UCSD-AML1 (cell line): Measurements from ENCODE around the gene DLG1.

ENCODE experiments used
- DNase-seq: peaks from one replicate; lab custom pipeline; 2025; ENCODE audit not compliant: unreplicated experiment; lab: John Stamatoyannopoulos, UW

Gene DLG1

DNA sequence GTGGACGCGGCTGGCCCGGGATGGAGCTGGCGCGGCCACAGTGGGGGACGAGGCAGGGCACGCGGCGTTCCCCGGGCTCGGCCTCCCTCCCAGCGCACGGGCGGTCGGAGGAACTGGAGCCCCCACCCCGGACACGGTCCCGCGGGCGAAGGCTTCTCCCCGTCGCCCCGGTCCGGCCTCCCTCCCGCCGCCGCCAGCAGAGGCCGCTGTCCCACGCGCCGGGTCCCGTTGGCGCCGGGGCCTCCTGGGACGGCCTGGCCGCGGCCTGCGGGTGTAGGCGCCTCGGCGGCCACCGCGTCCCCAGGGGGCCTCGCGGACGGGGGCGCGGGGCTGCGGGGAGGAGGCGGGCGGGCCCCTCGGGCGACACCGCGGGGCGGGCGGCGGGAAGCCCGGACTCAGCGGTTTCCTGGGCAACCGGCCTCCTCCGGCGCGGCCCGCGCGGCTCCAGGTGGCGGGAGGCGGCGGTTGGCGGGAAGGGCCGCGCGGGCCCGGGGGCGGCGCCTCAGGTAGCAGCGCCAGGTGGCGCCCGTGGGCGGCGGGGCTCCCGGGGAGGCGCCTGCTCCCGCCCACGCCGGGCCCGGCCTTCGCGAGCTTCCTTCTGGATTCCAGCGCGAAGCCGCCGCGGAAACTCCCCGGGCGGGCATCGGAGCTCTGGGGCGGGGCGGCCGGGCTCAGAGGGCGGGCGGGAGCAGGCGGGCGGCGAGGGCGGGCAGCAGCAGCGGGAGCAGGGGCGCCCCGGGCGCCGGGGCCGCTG lies 295.5 kb downstream of the DLG1 start:
- DNase-seq: peak; percentile 77

DNA sequence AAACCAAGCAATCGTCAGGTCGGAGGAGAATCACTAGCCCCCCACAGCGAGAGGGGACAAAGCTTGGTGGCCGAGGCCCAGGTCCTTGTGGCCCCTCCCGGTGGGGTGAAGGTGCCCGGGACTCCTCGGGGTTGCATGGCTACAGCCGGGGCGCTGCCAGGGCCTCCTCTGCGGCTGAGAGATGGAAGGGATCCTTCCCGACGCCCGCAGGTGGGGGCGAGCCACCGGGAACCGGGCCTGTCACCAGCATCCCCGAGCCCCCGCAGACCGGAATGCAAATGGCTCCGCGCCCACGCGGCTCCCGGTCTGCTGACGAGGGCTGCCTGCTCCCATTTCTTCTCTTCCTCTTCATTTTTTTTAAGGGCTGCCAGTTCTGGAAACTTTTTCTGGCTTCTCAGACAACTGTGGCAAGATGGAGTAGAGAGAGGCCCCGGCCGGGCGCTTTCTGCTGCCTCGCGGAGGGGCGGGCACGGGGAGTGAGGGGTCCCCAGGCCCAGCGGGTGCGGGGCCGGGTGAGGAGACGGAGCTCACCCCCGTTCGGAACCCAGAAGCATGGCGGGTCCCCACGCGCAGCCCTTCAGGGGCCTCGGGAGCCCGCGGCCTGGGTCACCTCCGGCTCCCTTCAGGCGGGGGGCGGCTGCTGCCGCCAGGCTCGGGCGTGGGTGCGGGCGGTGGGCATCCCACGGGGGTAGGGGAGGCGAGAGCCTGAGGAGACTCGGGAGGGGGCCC lies 296.3 kb downstream of the DLG1 start:
- DNase-seq: no peak

DNA sequence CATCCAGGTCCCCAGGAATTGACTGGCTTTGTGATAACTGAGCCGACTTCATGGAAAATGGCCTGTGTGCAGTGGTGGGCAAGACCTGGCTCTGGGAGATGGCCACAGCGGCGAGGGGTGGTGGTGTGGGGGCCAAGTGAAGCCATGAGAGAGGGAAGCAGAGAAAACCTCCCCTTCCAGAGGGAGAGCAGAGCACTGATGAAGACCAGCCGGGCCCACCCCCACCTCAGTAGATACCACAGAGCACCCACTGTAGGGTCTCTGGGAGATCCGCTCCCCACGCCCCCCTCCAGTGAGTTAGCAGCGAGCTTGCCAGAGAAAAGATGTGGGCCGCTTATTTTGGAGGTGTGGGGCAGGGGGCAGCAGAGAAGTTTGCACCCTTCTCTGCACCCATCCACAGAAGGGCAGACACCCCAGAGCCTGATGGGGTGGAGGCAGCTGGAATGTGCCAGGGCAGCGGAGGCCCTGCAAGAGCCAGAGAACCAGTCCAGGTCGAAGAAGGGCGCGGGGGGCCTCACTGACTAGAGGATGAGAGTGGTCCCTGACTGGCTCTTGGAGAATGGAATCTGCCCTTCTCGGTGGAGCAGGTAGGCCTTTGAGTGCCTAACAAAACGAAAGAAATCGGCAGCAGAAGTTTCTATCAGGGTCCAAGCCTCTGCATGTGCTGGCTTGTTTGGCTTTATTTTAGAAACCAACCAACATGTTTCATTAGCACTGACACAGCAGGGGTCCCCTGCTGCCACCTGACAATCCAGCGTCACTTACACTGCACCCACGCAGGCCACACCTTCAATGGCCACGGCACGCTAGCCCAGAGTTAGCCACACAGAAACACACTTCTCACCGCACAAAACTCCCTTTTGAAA lies 297.1 kb downstream of the DLG1 start:
- DNase-seq: no peak

DNA sequence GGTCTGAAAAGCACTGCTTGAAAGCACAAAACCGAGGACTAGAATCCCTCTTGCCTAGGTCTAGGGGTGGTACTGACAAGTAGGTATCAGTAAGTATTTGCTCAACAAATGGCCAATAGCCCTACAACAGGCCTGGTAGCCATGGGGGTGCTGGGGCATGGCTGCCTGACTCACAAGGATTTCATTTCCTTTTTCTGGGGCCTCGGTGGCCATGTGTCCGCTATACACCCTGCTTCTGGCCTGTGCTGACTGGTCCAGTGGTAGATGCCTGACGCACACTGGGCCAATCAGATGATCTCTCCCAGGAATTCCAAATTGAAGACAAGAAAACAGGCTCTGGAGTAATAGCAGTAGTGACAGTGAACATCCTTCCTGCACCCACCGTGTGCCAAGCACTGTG lies 298.2 kb downstream of the DLG1 start:
- DNase-seq: no peak

DNA sequence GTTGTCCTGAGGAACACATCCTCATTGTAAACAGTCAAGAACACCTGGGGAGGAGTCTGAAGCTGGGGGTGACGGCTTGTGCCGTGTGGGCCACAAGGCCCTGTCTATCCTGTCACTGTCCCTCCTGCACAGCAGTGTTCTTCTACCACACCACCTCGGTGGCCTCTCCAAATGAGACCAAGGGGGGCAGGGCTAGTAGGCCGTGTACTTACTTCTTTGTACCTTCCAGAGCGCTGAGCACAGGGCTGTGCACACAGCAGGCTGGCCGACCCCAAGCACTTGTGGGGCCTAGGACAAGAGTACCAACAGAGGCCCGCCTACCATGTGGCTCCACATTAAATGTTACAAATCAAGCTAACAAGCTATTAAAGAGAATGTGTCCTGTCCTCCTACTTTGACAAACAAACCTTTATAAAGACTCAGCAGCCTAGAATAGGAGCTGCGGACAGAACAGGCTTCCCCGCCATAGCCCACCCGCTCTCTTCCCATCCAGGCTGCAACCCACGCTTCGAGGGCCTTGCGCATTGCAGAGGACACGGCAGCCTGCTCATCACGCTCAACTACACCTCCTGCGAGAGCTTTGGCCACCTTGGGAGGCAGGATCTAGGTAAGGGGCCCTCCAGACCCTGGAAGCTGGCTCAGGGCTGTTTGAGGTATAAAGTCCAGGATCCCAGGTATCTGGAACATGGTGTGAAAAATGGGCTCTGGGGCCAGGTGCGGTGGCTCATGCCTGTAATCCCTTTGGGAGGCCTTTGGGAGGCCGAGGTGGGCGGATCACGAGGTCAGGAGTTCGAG lies 299.2 kb downstream of the DLG1 start:
- DNase-seq: no peak

DNA sequence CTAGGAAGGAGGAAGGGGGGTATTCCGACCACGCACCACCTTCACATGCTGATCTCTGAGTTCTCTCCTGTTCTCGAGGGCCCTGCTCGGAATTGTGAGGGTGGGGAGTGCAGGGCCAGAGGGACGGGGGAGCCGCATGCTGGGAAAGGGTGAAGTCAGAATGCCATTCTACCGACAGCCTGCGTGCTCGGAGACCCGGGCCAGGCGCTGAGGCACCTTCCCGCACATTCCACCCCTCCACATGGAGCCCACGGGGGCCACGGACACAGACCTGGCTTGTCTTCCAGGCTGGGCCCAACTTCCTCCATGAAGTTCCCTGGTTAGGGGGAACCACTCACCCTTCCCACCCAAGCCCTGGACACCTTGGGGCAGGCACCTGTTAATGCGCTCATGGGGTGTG lies 301.1 kb downstream of the DLG1 start:
- DNase-seq: no peak

DNA sequence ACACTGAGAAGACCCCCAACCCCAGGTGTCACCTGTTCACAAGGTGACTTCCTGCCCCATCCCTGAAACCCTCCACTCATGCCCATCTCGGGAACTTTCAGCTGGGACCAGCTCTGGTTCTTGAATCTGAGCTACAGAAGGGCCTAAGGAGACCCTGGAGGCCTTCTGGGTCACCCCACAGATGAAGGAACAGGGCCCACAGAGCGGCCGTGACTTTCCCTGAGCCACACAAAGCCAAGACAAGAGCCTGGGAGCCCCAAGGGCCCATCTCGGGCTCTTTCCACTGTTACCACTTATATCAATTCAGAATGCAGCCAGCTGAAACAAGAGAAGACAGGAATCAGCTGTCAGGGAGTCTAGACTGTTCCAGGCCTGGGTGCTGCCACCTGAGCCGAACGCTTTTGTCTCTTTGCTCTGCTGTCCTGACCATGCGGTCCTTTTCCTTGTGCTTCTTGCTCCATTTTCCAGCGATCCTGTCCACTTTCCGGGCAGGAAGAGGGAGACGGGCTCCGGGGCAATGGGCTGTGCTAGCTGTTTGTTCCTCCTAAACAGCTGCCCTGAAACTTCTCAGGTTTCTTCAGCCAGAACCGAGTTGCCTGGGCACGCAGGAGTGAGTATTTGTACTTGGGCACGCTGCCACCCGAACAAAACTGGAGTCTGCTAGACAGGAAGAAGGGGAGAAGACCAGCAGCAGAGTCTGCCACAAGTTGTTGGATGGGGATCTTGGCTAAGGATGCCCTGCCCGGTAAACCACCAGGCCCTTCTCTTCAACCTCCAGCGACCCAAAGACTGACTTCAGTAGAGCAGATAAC lies 301.8 kb downstream of the DLG1 start:
- DNase-seq: no peak

DNA sequence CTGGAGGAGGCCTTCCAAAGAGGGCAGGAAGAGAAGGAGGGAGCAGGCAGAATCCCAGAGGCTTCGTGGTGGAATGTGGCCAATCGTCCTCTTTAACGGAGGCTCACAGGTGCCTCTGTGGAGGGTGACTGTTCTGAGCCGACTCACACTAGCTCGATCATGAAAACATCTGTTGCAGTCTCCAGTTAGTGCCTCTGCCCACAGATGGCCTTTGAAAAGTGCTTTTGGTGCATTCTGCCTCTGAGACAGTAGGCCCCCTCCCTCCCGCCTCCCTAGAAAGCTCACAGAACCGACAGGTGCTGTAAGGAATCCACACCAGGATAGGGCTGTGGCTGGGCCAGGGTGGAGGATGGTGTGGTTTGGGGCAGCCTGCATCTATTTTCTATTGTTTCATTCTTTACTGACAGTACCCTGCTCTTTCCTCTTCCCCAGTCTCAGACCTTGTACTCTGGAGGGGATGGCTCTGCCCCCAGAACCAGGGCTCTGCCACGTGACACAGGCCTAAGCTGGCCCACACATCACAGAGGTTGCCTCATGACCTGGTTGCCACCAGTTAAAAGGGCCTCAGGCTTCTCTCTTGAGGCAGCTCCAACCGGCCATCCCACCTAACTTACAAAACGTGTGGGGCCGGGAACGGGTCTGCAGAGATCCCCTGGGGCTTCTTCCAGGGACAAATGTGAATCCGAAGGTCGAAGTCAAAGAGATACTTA lies 302.6 kb downstream of the DLG1 start:
- no peak for DNase-seq

DNA sequence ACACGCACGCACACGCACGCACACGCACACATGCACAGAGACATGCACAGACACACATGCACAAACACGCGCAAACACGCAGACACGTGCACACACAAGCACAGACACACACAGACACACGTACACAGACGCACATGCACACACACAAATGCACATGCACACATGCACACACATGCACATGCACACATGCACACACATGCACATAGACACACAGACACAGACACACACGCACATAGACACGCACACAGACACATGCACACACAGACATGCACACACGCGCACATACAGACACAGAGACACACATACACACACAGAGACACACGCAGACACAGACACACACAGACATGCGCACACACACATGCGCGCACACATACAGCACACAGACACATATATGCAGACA lies 303.4 kb downstream of the DLG1 start:
- DNase-seq: no peak

DNA sequence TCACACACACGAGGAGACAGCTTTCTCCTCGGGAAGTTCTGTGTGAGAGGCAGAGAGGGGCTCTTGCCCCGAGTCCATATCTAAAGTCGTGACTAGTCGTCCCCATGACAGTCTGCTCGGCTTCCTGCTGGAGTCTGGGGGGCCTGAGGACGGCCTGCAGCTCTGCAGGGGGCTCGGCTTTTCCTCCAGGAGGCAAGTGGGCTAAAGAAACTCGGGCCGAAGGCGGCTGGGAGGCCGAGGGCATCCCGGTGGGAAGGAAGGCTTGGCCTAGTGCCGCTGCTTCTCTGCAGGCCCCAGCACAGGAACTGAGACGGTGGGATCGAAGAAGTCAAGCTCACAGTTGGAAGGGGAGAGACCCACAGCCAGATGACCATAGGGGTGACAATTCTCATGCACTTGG lies 304.4 kb downstream of the DLG1 start:
- DNase-seq: no peak
